ENCODE data around the gene SMYD3.

Gene SMYD3

DNA sequence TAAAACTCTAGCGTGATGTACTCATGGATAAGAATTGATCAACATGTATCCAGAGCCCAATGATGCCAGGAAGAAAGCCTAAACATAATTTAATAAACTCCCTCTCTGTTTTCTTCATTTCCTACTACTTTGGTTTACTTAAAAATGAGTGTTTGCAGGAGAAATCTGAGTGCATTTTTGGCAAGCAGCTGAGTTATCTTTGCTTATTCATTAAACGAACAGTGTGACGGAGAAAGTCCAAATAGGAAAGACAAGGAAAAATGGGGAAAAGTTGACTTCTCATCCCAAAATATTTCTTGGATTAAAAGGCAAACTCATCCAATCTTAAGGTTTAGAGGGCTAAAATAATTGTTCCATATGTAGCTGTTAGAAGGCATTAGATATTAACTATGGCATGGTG is 496.7 kb downstream of the SMYD3 start:
- H3K4me3 ChIP-seq (ENCODE audit: low read depth, low read length), result no peak overlapping the region
- TF ChIP-seq, protein P1, sequence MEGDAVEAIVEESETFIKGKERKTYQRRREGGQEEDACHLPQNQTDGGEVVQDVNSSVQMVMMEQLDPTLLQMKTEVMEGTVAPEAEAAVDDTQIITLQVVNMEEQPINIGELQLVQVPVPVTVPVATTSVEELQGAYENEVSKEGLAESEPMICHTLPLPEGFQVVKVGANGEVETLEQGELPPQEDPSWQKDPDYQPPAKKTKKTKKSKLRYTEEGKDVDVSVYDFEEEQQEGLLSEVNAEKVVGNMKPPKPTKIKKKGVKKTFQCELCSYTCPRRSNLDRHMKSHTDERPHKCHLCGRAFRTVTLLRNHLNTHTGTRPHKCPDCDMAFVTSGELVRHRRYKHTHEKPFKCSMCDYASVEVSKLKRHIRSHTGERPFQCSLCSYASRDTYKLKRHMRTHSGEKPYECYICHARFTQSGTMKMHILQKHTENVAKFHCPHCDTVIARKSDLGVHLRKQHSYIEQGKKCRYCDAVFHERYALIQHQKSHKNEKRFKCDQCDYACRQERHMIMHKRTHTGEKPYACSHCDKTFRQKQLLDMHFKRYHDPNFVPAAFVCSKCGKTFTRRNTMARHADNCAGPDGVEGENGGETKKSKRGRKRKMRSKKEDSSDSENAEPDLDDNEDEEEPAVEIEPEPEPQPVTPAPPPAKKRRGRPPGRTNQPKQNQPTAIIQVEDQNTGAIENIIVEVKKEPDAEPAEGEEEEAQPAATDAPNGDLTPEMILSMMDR (IDR thresholded peaks at IDR 0.05; ENCODE audit: insufficient read depth, low read depth, low read length, missing control alignments), result no peak
- DNase-seq (ENCODE audit: low read depth), result no peak

DNA sequence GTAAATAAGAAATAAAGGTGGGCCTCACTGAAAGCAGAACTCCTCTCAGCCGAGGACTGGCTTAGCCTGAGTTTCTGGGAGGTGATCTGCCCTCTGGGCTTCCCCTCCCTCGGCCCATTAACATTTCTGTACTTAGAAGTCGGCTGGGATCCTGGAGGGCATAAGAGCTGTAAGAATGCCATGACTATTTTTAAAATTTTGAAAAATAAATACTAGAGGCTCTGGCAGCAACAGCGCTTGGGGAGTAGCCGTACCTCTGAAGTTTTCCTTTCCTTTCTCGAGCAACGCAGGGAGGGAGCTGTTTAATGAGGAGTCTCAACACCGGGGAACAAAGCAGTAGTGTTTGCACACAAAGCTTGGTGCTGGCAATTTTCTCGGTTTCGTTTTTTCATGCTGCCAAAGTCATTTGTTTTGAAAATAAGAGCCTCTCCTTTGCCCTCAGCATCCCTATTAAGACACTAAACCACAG is 498.7 kb downstream of the SMYD3 start:
- DNase-seq (ENCODE audit: low read depth), result no peak
- no peak overlapping the region for H3K4me3 ChIP-seq (ENCODE audit: low read depth, low read length)
- TF ChIP-seq, protein P1 (IDR thresholded peaks at IDR 0.05; ENCODE audit: insufficient read depth, low read depth, low read length, missing control alignments), result no peak

DNA sequence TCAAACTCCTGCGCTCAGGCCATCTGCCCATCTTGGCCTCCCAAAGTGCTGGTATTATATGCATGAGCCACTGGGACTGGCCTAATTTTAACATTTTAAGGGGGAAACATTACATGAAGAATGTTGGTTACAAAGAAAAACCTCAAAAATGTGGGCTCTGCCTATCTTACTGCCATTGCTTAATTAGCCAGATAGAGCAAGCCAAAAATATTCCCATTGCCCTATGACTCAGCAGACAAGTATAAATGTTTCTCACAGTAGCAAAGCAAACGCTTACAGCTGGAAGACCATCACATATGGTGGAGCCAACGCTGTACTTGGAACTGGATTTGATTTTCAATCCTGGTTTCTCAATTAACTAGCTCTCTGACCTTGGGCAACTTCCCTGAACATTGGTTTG is 502.0 kb downstream of the SMYD3 start:
- no peak for DNase-seq (ENCODE audit: low read depth)
- H3K4me3 ChIP-seq (ENCODE audit: low read depth, low read length), result no peak overlapping the region
- TF ChIP-seq, protein P1 (IDR thresholded peaks at IDR 0.05; ENCODE audit: insufficient read depth, low read depth, low read length, missing control alignments), result no peak

DNA sequence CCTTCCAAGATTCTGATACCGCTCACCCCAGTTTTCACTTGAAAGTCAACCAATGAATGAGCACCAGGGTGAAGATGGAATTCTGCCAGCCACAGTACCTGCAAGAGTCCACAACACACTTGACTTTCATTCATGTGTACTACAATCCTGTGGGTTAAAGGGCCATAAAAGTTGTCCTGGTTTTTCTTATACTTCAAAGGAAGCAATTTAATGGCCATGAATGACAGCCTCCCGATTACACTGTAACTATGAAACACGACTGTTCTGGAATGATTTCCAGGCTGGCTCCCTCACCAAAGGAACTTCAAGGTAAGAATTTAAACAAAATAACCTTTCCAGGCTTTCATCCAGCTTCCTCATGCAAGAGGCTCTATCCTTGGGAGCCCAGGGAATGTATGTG is 502.8 kb downstream of the SMYD3 start:
- DNase-seq (ENCODE audit: low read depth), result no peak
- TF ChIP-seq, protein P1 (IDR thresholded peaks at IDR 0.05; ENCODE audit: insufficient read depth, low read depth, low read length, missing control alignments), result no peak
- no peak overlapping the region for H3K4me3 ChIP-seq (ENCODE audit: low read depth, low read length)

DNA sequence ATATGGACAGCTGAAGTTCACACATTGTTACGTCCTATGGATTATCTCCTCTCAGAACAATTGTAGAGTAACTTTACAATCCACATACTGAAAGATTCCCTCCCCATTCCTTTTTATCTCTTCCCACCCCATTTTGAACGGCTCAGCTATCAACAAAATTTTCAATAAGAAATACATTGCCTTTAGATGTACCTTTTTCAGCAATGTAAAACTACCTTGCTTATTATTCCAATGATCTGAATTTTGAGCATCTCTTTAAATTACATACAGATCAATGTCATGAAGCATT is 503.7 kb downstream of the SMYD3 start:
- H3K4me3 ChIP-seq (ENCODE audit: low read depth, low read length), result no peak overlapping the region
- DNase-seq (ENCODE audit: low read depth), result no peak
- TF ChIP-seq, protein P1 (IDR thresholded peaks at IDR 0.05; ENCODE audit: insufficient read depth, low read depth, low read length, missing control alignments), result no peak

DNA sequence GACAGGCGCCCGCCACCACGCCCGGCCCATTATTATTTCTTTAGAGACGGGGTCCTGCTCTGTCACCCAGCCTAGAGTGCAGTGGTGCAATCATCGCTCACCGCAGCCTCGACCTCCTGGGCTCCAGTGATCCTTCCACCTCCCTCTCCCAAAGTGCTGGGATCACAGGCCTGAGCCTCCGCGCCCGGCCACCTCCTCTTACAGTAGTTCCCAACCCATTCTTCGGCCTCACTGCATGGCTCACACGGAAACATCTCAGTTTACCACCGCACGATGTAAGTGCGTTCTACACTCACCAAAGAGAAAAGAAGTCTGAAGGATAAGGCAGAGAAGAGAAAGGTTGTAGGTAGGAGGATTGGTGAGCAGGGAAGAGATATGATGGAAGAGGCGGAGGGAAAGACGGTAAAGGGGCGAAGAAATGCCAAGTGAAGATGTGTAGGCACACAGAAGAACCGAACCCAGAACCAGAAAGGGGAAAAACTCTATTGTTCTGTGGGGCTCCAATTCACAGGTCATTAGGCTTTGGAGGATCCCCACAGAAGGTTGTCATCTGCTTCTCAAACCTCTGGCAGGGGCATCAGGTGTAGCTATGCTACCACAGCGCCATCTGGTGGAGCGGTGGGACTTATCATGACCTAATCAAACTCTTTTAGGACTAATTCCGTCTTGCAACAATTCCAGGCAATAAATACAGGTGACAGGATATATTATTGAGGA is 504.2 kb downstream of the SMYD3 start:
- H3K4me3 ChIP-seq (ENCODE audit: low read depth, low read length), result no peak overlapping the region
- TF ChIP-seq, protein P1 (IDR thresholded peaks at IDR 0.05; ENCODE audit: insufficient read depth, low read depth, low read length, missing control alignments), result peak; percentile 84
- DNase-seq (ENCODE audit: low read depth), result peak; percentile 91

DNA sequence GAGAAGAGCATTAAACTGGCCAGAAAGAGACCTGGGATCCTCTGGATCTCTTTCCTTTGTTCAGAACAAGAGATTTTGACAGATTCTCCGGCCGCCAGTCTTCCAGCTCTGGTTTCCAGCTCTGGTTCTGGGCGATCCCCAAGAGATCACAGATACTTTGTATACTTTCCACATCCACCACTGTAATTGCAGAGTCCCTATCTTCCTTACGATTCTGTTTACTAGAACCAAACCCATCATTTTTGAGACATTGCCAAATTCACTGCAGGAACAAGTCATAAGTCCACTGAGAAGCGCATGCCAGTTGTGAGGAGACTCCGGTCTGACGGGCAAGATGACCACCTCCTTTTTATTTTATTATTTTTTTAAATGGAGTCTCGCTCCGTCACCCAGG is 505.2 kb downstream of the SMYD3 start:
- no peak overlapping the region for H3K4me3 ChIP-seq (ENCODE audit: low read depth, low read length)
- TF ChIP-seq, protein P1 (IDR thresholded peaks at IDR 0.05; ENCODE audit: insufficient read depth, low read depth, low read length, missing control alignments), result no peak
- no peak for DNase-seq (ENCODE audit: low read depth)
